GM21619 (cell line): ENCODE data around the gene CYTIP.

Experiments used
- ATAC-seq: cut with Tn5 transposase; IDR thresholded peaks from one replicate; pipeline ENCODE4 v1.9.1; 2021; ENCODE audit not compliant: unreplicated experiment

The CYTIP gene

GRCh38 chr2:157443795-157444640, at the start of gene CYTIP:
Gene CYTIP, minus strand, starts transcription at chr2:157444089. Its CDS starts 69 bp downstream, at chr2:157444020.
- peak; percentile 48 for ATAC-seq

- peak; percentile 98 for ATAC-seq
Measured at GRCh38 chr2:157492189-157492773, 48.4 kb upstream of the CYTIP start.

DNA sequence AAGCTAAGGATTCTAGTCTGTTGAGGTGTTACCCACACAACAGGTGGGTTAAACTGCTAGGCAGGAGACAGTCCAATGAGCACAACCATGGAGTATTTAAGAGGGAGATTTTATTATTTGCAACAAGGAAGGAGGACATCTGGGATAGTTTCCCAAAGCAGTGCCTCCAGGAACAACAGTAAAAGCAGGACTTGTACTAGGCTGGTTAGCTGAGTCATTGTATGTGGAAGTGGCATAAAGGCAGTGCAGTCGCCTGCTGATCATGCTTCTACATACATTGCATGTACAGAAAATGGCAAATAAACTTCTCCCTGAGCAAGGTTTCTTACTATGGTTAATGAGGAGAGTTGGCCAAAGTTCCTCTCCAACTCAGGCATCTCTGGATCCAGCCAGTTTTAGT, 46.1 kb upstream of the CYTIP start:
- ATAC-seq = no peak

DNA sequence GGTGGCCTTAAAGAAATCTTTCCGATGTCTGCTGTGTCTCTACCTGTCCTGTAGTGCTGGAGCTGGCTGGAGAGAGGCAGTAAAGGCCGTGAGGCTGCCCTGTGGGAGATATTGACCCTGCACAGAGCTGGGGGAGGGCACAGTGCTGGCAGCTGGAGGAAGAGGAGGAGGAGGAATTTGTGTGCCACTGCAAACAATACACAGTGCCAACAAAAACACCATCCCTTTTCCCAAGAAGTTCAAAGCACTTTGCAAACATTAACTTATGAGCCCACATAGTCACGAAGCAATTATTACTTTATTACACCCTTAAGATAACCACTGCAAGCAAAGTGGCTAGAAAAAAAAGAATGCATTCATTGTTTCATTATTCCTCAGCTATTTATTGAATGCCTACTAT, 45.0 kb upstream of the CYTIP start:
- no peak for ATAC-seq

- no peak for ATAC-seq
Measured at GRCh38 chr2:157487747-157488146, 43.9 kb upstream of the CYTIP start.

GRCh38 chr2:157487271-157487610, 43.4 kb upstream of the CYTIP start:
- ATAC-seq = no peak

DNA sequence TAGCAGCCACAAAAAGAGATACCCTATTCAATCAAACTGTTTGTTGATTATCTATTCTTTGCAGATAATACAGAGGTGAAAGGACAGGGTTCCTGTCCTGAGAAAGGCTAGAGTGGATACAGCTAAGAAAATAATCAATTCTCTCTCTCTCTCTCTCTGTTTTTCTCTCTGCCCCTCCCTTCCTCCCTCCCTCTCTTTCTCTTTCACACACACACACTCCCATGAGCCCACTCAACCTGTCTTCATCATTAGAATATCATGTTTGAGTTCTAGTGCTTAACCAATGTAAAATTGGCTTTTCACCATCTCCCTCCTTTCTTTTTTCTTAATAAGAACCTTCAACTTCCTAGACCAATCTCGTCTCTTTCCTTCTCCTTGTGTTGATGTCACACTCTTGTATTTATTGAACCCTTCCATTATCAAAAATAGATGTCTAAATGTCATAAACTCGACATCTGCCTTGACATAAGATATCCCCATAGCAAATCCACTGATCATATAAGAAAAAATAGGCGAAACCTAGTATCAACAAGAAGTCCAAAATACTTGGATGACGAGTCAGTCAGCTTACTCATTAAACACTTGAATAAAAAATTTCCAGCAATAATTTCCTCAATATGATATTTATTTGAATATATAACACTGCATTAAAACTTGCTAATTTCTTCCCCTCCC, 42.8 kb upstream of the CYTIP start:
- no peak for ATAC-seq

DNA sequence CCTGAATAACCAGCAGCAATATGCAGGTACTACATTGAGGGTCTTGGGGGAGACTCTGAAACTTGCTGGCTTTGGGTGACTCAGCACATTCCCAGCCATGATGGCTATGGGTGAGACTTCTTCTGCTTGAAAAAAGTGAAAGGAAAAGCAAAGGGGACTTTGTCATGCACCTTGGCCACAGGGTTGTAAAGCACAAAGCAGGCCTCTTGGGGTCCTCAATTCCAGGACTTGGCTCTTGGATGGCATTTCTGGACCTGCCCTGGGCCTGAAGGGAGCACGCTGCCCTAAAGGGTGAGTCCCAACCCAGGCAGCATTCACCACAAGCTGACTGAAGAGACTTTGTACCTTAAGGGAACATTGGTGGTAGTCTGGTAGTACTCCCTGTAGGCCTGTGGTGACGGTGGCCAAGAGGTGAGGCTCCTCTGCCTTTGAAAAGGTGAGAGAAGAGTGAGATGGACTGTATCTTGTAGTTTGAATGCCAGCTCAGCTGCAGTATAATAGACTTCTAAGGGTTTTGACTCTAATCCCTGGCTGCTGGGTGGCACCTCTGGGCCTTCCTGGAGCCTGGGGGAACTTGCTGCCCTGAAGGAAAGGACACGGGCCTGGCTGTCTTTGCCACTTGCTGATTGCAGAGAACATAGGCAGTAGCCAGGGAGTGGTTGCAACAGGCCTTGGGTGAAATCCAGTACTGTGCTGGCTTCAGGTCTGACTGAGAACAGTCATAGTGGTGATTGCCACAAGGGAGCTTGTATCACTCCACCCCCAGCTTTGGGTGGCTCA, 36.5 kb upstream of the CYTIP start:
- peak; percentile 75 for ATAC-seq

DNA sequence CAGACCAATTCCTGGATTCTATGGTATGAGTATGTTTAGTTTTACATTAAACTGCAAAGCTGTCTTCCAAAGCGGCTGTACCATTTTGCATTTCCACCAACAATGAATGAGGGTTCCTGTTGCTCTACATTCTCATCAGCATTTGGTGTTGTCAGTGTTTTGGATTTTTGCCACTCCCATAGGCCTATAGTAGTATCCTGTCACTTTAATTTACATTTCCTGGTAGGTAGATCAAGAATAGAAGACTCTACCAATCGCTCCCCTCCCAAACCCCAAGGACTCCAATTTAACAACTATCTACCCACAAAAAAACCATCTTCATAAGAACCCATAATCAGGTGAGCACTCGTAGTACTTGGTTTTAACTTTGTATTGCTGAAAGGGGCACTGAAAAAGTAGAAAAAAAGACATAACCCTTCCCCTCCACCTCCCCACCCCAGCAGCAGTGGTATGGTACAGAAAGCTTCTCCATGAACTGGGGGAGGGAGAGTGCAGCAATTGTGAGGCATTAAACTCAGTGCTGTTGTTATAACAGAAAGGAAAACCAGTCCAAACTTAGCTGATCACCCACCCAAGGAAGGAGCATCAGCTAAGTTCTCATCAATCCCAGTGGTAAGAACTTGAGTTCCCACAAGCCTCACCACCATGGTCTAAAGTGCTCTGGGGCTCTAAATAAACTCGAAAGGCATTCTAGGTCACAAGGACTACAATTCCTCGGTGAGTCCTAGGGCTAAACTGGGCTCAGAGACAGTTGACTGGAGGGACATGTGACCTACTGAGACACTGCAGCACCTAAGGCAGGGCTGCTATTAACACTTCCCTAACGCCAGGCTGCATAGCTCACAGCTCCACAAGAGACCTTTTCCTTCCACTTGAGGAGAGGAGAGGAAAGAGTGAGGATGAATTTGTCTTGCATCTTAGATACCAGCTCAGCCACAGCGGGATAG, 35.5 kb upstream of the CYTIP start:
- peak; percentile 35 for ATAC-seq

GRCh38 chr2:157477919-157478318, 34.0 kb upstream of the CYTIP start:
- no peak for ATAC-seq

DNA sequence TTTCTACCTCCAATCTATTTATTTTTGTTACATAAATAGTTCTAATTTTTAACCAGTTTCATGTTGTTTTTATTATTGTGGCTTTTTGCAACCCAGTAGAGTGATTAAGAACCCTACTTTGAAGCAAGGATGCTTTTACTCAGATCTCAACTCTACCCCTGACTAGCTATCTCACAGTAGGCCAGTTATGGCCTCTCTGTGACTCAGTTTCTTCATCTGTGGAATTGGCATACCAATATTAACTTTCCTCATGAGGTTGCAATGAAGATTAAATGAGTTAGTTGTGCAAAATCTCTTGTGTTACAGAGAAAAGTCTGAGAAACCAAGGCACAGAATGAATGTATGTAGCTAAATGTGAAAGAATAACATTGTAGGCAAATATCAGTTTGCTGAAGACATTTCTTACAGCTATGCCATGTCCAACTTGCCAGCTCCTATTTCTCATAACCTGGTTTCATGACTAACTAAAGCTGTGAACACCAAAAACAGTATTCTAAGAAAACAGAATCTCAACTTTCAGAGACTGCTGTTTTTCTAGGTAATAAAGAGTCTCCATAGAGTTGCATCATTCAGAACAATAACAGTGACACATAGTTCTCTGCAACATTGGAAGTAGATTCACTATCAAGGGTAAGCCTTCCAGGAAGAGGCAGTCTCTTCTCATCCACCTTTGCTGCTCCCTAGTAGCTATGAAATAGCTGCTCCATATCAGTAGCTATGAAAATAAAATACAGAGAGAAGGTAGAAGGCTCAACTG, 33.2 kb upstream of the CYTIP start:
- no peak for ATAC-seq

- no peak for ATAC-seq
Measured at GRCh38 chr2:157475722-157476390, 32.0 kb upstream of the CYTIP start.

GRCh38 chr2:157473581-157473980, 29.7 kb upstream of the CYTIP start:
- ATAC-seq = no peak

DNA sequence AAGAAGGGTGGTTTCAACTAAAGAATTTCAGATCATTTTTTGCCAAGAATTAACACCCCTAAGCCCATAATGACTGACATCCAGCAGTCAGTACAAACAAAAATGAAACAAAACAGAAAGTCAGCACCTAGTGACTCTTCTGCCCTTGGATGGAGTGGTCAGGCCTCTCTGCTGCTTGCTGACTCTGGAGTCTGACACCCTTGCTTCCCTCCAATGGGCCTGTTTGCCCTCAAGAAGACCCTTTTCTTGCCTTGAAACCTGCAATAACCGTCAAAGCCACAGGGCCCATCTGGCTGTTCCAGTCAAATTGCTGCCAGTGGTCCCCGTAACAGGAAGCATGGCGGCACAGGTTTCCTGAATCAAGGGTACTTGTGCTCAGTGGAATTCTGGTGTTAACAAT, 27.2 kb upstream of the CYTIP start:
- no peak for ATAC-seq

DNA sequence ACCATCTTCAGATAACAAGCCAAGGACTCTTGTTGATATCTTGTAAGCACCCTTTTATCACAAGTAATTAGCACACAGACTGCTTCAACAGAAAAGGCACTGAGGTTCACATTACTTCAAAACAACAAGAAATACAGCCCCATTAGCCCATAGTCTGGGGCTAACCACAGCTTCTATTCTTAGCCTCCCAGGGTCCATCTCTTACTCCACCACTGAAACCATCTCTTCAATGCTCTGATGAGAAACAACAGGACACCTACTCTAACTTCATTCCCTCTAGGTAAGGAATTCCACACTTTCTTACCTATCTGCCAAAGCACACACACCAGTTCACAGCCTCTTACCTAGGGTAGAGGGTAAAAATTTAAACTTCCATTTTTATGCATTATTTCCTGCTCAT, 26.4 kb upstream of the CYTIP start:
- ATAC-seq = peak; percentile 44

- no peak for ATAC-seq
Measured at GRCh38 chr2:157469726-157470125, 25.8 kb upstream of the CYTIP start.

GRCh38 chr2:157468931-157469708, 25.2 kb upstream of the CYTIP start:
- ATAC-seq = peak; percentile 76

- peak; percentile 31 for ATAC-seq
Measured at GRCh38 chr2:157466764-157467163, 22.9 kb upstream of the CYTIP start.
